Activated CD8-positive, alpha-beta T cell treated with anti-CD3 and anti-CD28 coated beads, Interleukin-2, amount 10 ng/mL, durations not matched to agents 7 days and 5 days (primary cell): ENCODE results near the gene HVCN1. TPM values are rescaled to one million over a fixed set of nuclear protein-coding genes. Genes with fewer than 3 reads are reported as not detected.
A peak's percentile ranks its signal among the peaks of the same experiment; 100 is the strongest.
"Not testable (repeated sequence)": the region's sequence is repeated elsewhere in the genome, so short reads cannot be mapped to it uniquely, and the experiment has no call there.

ENCODE experiments used
- ATAC-seq: fragments of 150-1000 bp; cut with Tn5 transposase; one replicate; pipeline ENCODE4 v1.10.0; 2021; ENCODE audit warnings: moderate library complexity
- CTCF ChIA-PET: fragments of 350-600 bp; sonication (Branson Sonifier 250); formaldehyde crosslinking; loops from one replicate; lab custom pipeline; 2021; ENCODE audit warnings: antibody characterized with exemption; lab: Charles Lee
- POLR2A ChIA-PET: fragments of 350-600 bp; sonication (Branson Sonifier 250); formaldehyde crosslinking; loops from one replicate; lab custom pipeline; 2021; ENCODE audit warnings: antibody characterized with exemption; lab: Charles Lee
- DNase-seq: peaks from one replicate; pipeline ENCODE4 v3.0.0-alpha.2; 2020
- H3K27ac Mint-ChIP-seq: one replicate; pipeline ENCODE4 v1.8.0; 2021; ENCODE audit warnings: mild to moderate bottlenecking, mixed read lengths
- H3K27me3 Mint-ChIP-seq: one replicate; pipeline ENCODE4 v1.8.0; 2021; ENCODE audit warnings: low read depth, mixed read lengths
- H3K36me3 Mint-ChIP-seq: one replicate; pipeline ENCODE4 v1.8.0; 2021; ENCODE audit warnings: low read depth, mixed read lengths
- H3K4me1 Mint-ChIP-seq: one replicate; pipeline ENCODE4 v1.8.0; 2021; ENCODE audit warnings: low read depth, mixed read lengths
- H3K4me3 Mint-ChIP-seq: one replicate; pipeline ENCODE4 v1.8.0; 2021; ENCODE audit warnings: mild to moderate bottlenecking, mixed read lengths
- H3K9me3 Mint-ChIP-seq: one replicate; pipeline ENCODE4 v1.8.0; 2022; ENCODE audit warnings: mixed read lengths; ENCODE audit not compliant: insufficient read depth
- total RNA-seq, 2 experiments: library from RNA; stranded (reverse); gene quantifications; one replicate each; pipeline ENCODE4 v1.2.3, GENCODE V29; 2021

HVCN1 gene
- total RNA-seq, 2 experiments from 2014 or later = 28.6 to 30.8 TPM

GRCh38 chr12:110722892-110723291 is 34.0 kb upstream of the HVCN1 start:
- H3K27me3 Mint-ChIP-seq, DNase-seq, CTCF ChIA-PET, H3K4me3 Mint-ChIP-seq, POLR2A ChIA-PET, H3K27ac Mint-ChIP-seq, H3K9me3 Mint-ChIP-seq, ATAC-seq: not testable (repeated sequence)
- peaks cover 82% of the 10 kb centered on the region for H3K36me3 Mint-ChIP-seq
- peaks cover 18% of the 10 kb centered on the region for H3K4me1 Mint-ChIP-seq

- H3K27ac Mint-ChIP-seq = no peak overlapping the region
- POLR2A ChIA-PET = no interaction called here
- ATAC-seq (no peak), DNase-seq (no peak)
- H3K27me3 Mint-ChIP-seq = no peaks in the 10 kb centered on the region
- H3K36me3 Mint-ChIP-seq = peaks cover 81% of the 10 kb centered on the region
- peaks cover 8% of the 10 kb centered on the region for H3K4me1 Mint-ChIP-seq
- no peaks in the 10 kb centered on the region for H3K9me3 Mint-ChIP-seq
- CTCF ChIA-PET = interaction anchor here (1.3 kb wide), 1 partner anchor 64 kb away, joined by 3 read pairs; no protein-coding TSS in a partner anchor
- no peak overlapping the region for H3K4me3 Mint-ChIP-seq
Observed at GRCh38 chr12:110721570-110721969, 32.7 kb upstream of the HVCN1 start.

- ChIA-PET CTCF (interaction anchor here (1.3 kb wide), 1 partner anchor 65 kb away, joined by 3 read pairs; no protein-coding TSS in a partner anchor), POLR2A (no interaction called here)
- H3K27ac Mint-ChIP-seq = no peak overlapping the region
- peaks cover 72% of the 10 kb centered on the region for H3K36me3 Mint-ChIP-seq
- no peak for DNase-seq
- H3K4me3 Mint-ChIP-seq = no peak overlapping the region
- no peaks in the 10 kb centered on the region for H3K27me3 Mint-ChIP-seq
- no peaks in the 10 kb centered on the region for H3K9me3 Mint-ChIP-seq
- no peak for ATAC-seq
- peaks cover 4% of the 10 kb centered on the region for H3K4me1 Mint-ChIP-seq
Observed at GRCh38 chr12:110720516-110720915, 31.6 kb upstream of the HVCN1 start.

GRCh38 chr12:110718222-110718908 is 29.4 kb upstream of the HVCN1 start:
- no peaks in the 10 kb centered on the region for H3K4me1 Mint-ChIP-seq
- DNase-seq (no peak), ATAC-seq (no peak)
- no peaks in the 10 kb centered on the region for H3K9me3 Mint-ChIP-seq
- H3K4me3 Mint-ChIP-seq = no peak overlapping the region
- CTCF ChIA-PET = no interaction called here
- POLR2A ChIA-PET = interaction anchor here (0.6 kb wide), 1 partner anchor 215 kb away, joined by 6 read pairs; no protein-coding TSS in a partner anchor
- H3K27ac Mint-ChIP-seq = no peak overlapping the region
- H3K36me3 Mint-ChIP-seq = peaks cover 56% of the 10 kb centered on the region
- no peaks in the 10 kb centered on the region for H3K27me3 Mint-ChIP-seq

GRCh38 chr12:110717037-110717436 is 28.1 kb upstream of the HVCN1 start:
- H3K27me3 Mint-ChIP-seq = no peaks in the 10 kb centered on the region
- H3K4me3 Mint-ChIP-seq = no peak overlapping the region
- no peak for DNase-seq
- ATAC-seq = no peak
- CTCF ChIA-PET = no interaction called here
- no peak overlapping the region for H3K27ac Mint-ChIP-seq
- H3K9me3 Mint-ChIP-seq = no peaks in the 10 kb centered on the region
- POLR2A ChIA-PET = interaction anchor here (0.6 to 1.6 kb wide), 2 partner anchors 10 to 517 kb away, joined by 3 to 5 read pairs; no protein-coding TSS in a partner anchor
- peaks cover 48% of the 10 kb centered on the region for H3K36me3 Mint-ChIP-seq
- no peaks in the 10 kb centered on the region for H3K4me1 Mint-ChIP-seq

- ChIA-PET POLR2A (no interaction called here), CTCF (interaction anchor here (1.0 kb wide), 1 partner anchor 124 kb away, joined by 4 read pairs; no protein-coding TSS in a partner anchor)
- Mint-ChIP-seq H3K27me3 (no peaks in the 10 kb centered on the region), H3K4me1 (no peaks in the 10 kb centered on the region), H3K27ac (no peak overlapping the region), H3K36me3 (peaks cover 3% of the 10 kb centered on the region), H3K4me3 (no peak overlapping the region), H3K9me3 (no peaks in the 10 kb centered on the region)
- no peak for ATAC-seq
- DNase-seq = no peak
Observed at GRCh38 chr12:110708917-110709316, 20.0 kb upstream of the HVCN1 start.

- H3K9me3 Mint-ChIP-seq = no peaks in the 10 kb centered on the region
- H3K4me1 Mint-ChIP-seq = no peaks in the 10 kb centered on the region
- ATAC-seq (no peak), DNase-seq (no peak)
- POLR2A ChIA-PET = interaction anchor here (1.1 kb wide), 1 partner anchor 120 kb away, joined by 3 read pairs; no protein-coding TSS in a partner anchor
- peaks cover 3% of the 10 kb centered on the region for H3K36me3 Mint-ChIP-seq
- no peak overlapping the region for H3K4me3 Mint-ChIP-seq
- H3K27ac Mint-ChIP-seq = no peak overlapping the region
- no peaks in the 10 kb centered on the region for H3K27me3 Mint-ChIP-seq
- CTCF ChIA-PET = interaction anchor here (0.7 to 1.8 kb wide), 11 partner anchors 9 to 1232 kb away, joined by 3 to 18 read pairs (median 4); no protein-coding TSS in a partner anchor
Observed at GRCh38 chr12:110705309-110705708, 16.4 kb upstream of the HVCN1 start.

GRCh38 chr12:110704750-110705149 is 15.8 kb upstream of the HVCN1 start:
- H3K9me3 Mint-ChIP-seq = no peaks in the 10 kb centered on the region
- DNase-seq (peak; percentile 35), ATAC-seq (peak; percentile 42)
- no peaks in the 10 kb centered on the region for H3K27me3 Mint-ChIP-seq
- H3K4me3 Mint-ChIP-seq = no peak overlapping the region
- no peaks in the 10 kb centered on the region for H3K4me1 Mint-ChIP-seq
- peaks cover 3% of the 10 kb centered on the region for H3K36me3 Mint-ChIP-seq
- CTCF ChIA-PET = interaction anchor here (0.7 to 1.8 kb wide), 12 partner anchors 10 to 1231 kb away, joined by 3 to 18 read pairs (median 4); no protein-coding TSS in a partner anchor
- POLR2A ChIA-PET = interaction anchor here (1.1 kb wide), 1 partner anchor 121 kb away, joined by 3 read pairs; no protein-coding TSS in a partner anchor
- H3K27ac Mint-ChIP-seq = no peak overlapping the region

GRCh38 chr12:110704231-110704630 is 15.3 kb upstream of the HVCN1 start:
- no peak for ATAC-seq
- DNase-seq = no peak
- Mint-ChIP-seq H3K27me3 (no peaks in the 10 kb centered on the region), H3K4me3 (no peak overlapping the region), H3K9me3 (no peaks in the 10 kb centered on the region), H3K4me1 (no peaks in the 10 kb centered on the region), H3K27ac (no peak overlapping the region), H3K36me3 (peaks cover 3% of the 10 kb centered on the region)
- CTCF ChIA-PET = interaction anchor here (1.0 to 1.8 kb wide), 10 partner anchors 11 to 184 kb away, joined by 3 to 18 read pairs (median 4); no protein-coding TSS in a partner anchor
- POLR2A ChIA-PET = interaction anchor here (1.1 kb wide), 1 partner anchor 121 kb away, joined by 3 read pairs; no protein-coding TSS in a partner anchor

GRCh38 chr12:110702081-110702480 is 13.2 kb upstream of the HVCN1 start:
- ChIA-PET CTCF (interaction anchor here (1.2 to 2.7 kb wide), 2 partner anchors 88 to 100 kb away, joined by 3 to 9 read pairs; no protein-coding TSS in a partner anchor), POLR2A (interaction anchor here (1.6 kb wide), 1 partner anchor 10 kb away, joined by 3 read pairs; no protein-coding TSS in a partner anchor)
- H3K9me3 Mint-ChIP-seq = no peaks in the 10 kb centered on the region

GRCh38 chr12:110699591-110700445 is 10.9 kb upstream of the HVCN1 start:
- Mint-ChIP-seq H3K9me3 (no peaks in the 10 kb centered on the region), H3K27me3 (no peaks in the 10 kb centered on the region), H3K4me1 (peaks cover 18% of the 10 kb centered on the region), H3K27ac (no peak overlapping the region), H3K4me3 (no peak overlapping the region), H3K36me3 (no peaks in the 10 kb centered on the region)
- ChIA-PET POLR2A (no interaction called here), CTCF (interaction anchor here (0.5 to 2.7 kb wide), 3 partner anchors 79 to 250 kb away, joined by 3 to 9 read pairs (median 3); partner anchors contain the start of gene ARPC3)
- DNase-seq (no peak), ATAC-seq (no peak)

More at GRCh38 chr12:110702081-110702480, 13.2 kb upstream of the HVCN1 start:
- Mint-ChIP-seq H3K4me1 (peaks cover 14% of the 10 kb centered on the region), H3K27me3 (no peaks in the 10 kb centered on the region), H3K36me3 (no peaks in the 10 kb centered on the region), H3K27ac (no peak overlapping the region), H3K4me3 (no peak overlapping the region)
- ATAC-seq = no peak
- no peak for DNase-seq
